ENCODE data around the gene ASIC2. TPM values are rescaled to one million over a fixed set of nuclear protein-coding genes. Genes with fewer than 3 reads are reported as not detected.

The ASIC2 gene
- total RNA-seq, 5 donors from 2014 or later (not counting 1 experiment from before 2014, with no cell fraction given), result not detected

DNA sequence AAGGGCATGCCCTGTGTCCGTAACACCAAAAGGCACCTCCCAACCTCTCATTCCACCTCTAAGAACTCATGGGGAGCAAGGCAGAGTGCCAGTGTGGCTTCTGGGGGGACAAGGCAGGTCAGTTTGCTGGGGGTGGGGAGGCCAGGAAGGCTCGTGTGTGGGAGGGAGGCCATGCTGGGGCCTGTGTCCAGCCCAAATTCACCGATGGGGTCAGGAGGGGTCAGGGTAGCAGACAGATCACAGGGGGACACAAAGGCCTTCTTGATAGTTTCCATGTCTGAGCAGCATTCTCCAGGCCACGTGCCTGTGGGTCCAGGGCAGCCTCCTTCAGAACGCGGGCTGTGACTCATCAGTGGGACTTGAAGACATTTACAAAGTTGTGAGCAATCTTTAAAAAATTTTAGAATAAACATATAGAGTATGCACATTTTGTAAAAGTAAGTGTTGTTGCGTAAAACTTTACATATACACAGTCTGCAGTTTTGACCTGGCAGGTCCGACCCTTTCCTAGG lies 280.5 kb downstream of the ASIC2 start:
- CTCF ChIA-PET, result interaction anchor here in 1 of 2 donors (0.7 kb wide), 1 partner anchor 1418 kb away, joined by 5 read pairs; no protein-coding TSS in a partner anchor
- 67% methylated on average over 2 of the region's 8 CpGs for WGBS (ENCODE audit: insufficient coverage)
- no peak for DNase-seq

DNA sequence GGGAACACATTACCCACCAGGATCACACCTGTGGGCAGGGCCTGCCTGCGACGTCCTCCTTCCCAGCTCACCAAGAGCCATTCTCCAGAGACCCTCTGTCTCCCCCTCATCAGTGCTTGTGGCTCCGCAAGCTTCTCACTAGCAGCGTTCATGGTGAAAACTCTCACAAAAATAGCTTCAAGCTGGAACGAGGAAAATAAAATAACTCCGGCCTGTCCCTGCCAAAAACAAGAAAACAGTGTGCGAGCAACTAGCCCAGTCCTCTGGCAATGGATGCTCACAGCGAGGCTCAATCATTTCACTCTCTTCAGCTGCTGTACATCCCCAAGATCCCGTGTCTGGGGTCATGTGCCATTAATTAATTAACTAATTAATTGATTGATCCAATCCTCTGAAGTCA lies 283.5 kb downstream of the ASIC2 start:
- no peaks in the 10 kb centered on the region for H3K9me3 Mint-ChIP-seq

More for the DNA sequence above, 280.5 kb downstream of the ASIC2 start:
- Histone ChIP-seq H3K4me3 (ENCODE audit: control insufficient read depth in 1 of 2, extremely low read depth in 1 of 2, low read length in 1 of 2) (no peak overlapping the region), H3K27ac (ENCODE audit: low read length) (no peak overlapping the region), H3K27me3 (replicated peaks in 1 of 2; ENCODE audit: control insufficient read depth in 2 of 2, extremely low read depth in 1 of 2, insufficient read depth in 2 of 2, low read length in 1 of 2) (peaks cover 0 to 25% of the 10 kb centered on the region in 2 experiments), H3K36me3 (ENCODE audit: control insufficient read depth in 2 of 2, extremely low read depth in 1 of 2, insufficient read depth in 1 of 2, low read length in 1 of 2) (no peaks in the 10 kb centered on the region), H3K4me1 (ENCODE audit: control insufficient read depth in 1 of 2, extremely low read depth in 1 of 2, insufficient read depth in 2 of 2, low read length in 2 of 2) (no peaks in the 10 kb centered on the region), H3K9me3 (no peaks in the 10 kb centered on the region)
- Mint-ChIP-seq H3K27ac (no peak overlapping the region), H3K27me3 (peaks cover 7 to 15% of the 10 kb centered on the region in 2 donors), H3K4me3 (no peak overlapping the region), H3K9me3 (no peaks in the 10 kb centered on the region), H3K36me3 (no peaks in the 10 kb centered on the region), H3K4me1 (no peaks in the 10 kb centered on the region)
- no peak for ATAC-seq (replicated peaks in 1 of 4)
- POLR2A ChIA-PET, result no interaction called here

GRCh38 chr17:33007186-33007585 lies 285.9 kb downstream of the ASIC2 start:
- no peak overlapping the region for H3K4me3 Mint-ChIP-seq
- Histone ChIP-seq H3K4me3 (ENCODE audit: control insufficient read depth in 1 of 2, extremely low read depth in 1 of 2, low read length in 1 of 2) (no peak overlapping the region), H3K4me1 (ENCODE audit: control insufficient read depth in 1 of 2, extremely low read depth in 1 of 2, insufficient read depth in 2 of 2, low read length in 2 of 2) (no peaks in the 10 kb centered on the region), H3K27ac (ENCODE audit: low read length) (no peak overlapping the region), H3K36me3 (ENCODE audit: control insufficient read depth in 2 of 2, extremely low read depth in 1 of 2, insufficient read depth in 1 of 2, low read length in 1 of 2) (no peaks in the 10 kb centered on the region), H3K27me3 (replicated peaks in 1 of 2; ENCODE audit: control insufficient read depth in 2 of 2, extremely low read depth in 1 of 2, insufficient read depth in 2 of 2, low read length in 1 of 2) (peaks cover 0 to 14% of the 10 kb centered on the region in 2 experiments), H3K9me3 (no peaks in the 10 kb centered on the region)
- H3K27ac Mint-ChIP-seq, result no peak overlapping the region
- ChIA-PET POLR2A (no interaction called here), CTCF (no interaction called here)
- H3K27me3 Mint-ChIP-seq, result peaks cover 8 to 16% of the 10 kb centered on the region in 2 donors
- no peaks in the 10 kb centered on the region for H3K36me3 Mint-ChIP-seq
- ATAC-seq (replicated peaks in 1 of 4), result no peak
- WGBS (ENCODE audit: insufficient coverage), result 72% methylated on average over 2 of the region's 7 CpGs
- DNase-seq, result no peak
- no peaks in the 10 kb centered on the region for H3K9me3 Mint-ChIP-seq
- H3K4me1 Mint-ChIP-seq, result no peaks in the 10 kb centered on the region

More for the DNA sequence above, 283.5 kb downstream of the ASIC2 start:
- POLR2A ChIA-PET, result no interaction called here
- Histone ChIP-seq H3K9me3 (no peaks in the 10 kb centered on the region), H3K4me1 (ENCODE audit: control insufficient read depth in 1 of 2, extremely low read depth in 1 of 2, insufficient read depth in 2 of 2, low read length in 2 of 2) (no peaks in the 10 kb centered on the region), H3K27ac (ENCODE audit: low read length) (no peak overlapping the region), H3K27me3 (replicated peaks in 1 of 2; ENCODE audit: control insufficient read depth in 2 of 2, extremely low read depth in 1 of 2, insufficient read depth in 2 of 2, low read length in 1 of 2) (peaks cover 0 to 25% of the 10 kb centered on the region in 2 experiments), H3K4me3 (ENCODE audit: control insufficient read depth in 1 of 2, extremely low read depth in 1 of 2, low read length in 1 of 2) (no peak overlapping the region), H3K36me3 (ENCODE audit: control insufficient read depth in 2 of 2, extremely low read depth in 1 of 2, insufficient read depth in 1 of 2, low read length in 1 of 2) (no peaks in the 10 kb centered on the region)
- H3K4me3 Mint-ChIP-seq, result no peak overlapping the region
- CTCF ChIA-PET, result interaction anchor here (0.6 to 1.2 kb wide), 2 partner anchors 11 to 1418 kb away, joined by 3 to 4 read pairs; no protein-coding TSS in a partner anchor
- no peak for DNase-seq
- H3K27me3 Mint-ChIP-seq, result peaks cover 8 to 15% of the 10 kb centered on the region in 2 donors
- H3K27ac Mint-ChIP-seq, result no peak overlapping the region
- no peaks in the 10 kb centered on the region for H3K4me1 Mint-ChIP-seq
- ATAC-seq (replicated peaks in 1 of 4), result no peak
- no peaks in the 10 kb centered on the region for H3K36me3 Mint-ChIP-seq
- WGBS (ENCODE audit: insufficient coverage), result 90% methylated on average over 5 of the region's 9 CpGs

- Mint-ChIP-seq H3K27me3 (peaks cover 19 to 21% of the 10 kb centered on the region in 2 donors), H3K4me3 (no peak overlapping the region), H3K4me1 (peaks cover 5 to 6% (median 5%) of the 10 kb centered on the region in 3 donors), H3K36me3 (no peaks in the 10 kb centered on the region), H3K9me3 (no peaks in the 10 kb centered on the region), H3K27ac (no peak overlapping the region)
- DNase-seq (no peak), ATAC-seq (replicated peaks in 1 of 4) (no peak)
- Histone ChIP-seq H3K9me3 (no peaks in the 10 kb centered on the region), H3K4me1 (ENCODE audit: control insufficient read depth in 1 of 2, extremely low read depth in 1 of 2, insufficient read depth in 2 of 2, low read length in 2 of 2) (peaks cover 0 to 6% of the 10 kb centered on the region in 2 experiments), H3K27me3 (replicated peaks in 1 of 2; ENCODE audit: control insufficient read depth in 2 of 2, extremely low read depth in 1 of 2, insufficient read depth in 2 of 2, low read length in 1 of 2) (peaks cover 0 to 28% of the 10 kb centered on the region in 2 experiments), H3K27ac (ENCODE audit: low read length) (no peak overlapping the region), H3K4me3 (ENCODE audit: control insufficient read depth in 1 of 2, extremely low read depth in 1 of 2, low read length in 1 of 2) (no peak overlapping the region), H3K36me3 (ENCODE audit: control insufficient read depth in 2 of 2, extremely low read depth in 1 of 2, insufficient read depth in 1 of 2, low read length in 1 of 2) (no peaks in the 10 kb centered on the region)
- CTCF ChIA-PET, result interaction anchor here in 1 of 2 donors (0.6 kb wide), 2 partner anchors 26 to 219 kb away, joined by 3 to 4 read pairs; no protein-coding TSS in a partner anchor
- WGBS (ENCODE audit: insufficient coverage), result 78% methylated on average over 3 of the region's 6 CpGs
- POLR2A ChIA-PET, result no interaction called here
These were observed 290.8 kb downstream of the ASIC2 start for GRCh38 chr17:33002246-33002645.

DNA sequence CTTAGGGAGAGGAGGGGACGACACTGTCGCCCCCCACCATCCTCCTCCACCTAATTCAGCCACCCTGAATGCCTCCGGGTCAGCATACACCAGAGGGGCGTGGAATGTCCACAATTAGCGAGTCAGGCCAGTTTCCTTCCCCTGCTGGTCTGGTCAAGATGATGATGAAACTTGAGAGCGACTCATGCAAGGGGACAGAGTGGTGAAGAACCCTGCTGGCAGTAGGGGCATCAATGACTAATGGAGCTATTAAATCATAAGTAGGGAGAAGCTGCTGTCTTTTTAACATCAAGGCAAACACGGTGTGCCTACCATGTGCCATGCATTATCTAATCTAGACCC lies 294.2 kb downstream of the ASIC2 start:
- Mint-ChIP-seq H3K9me3 (no peaks in the 10 kb centered on the region), H3K27ac (no peak overlapping the region), H3K36me3 (no peaks in the 10 kb centered on the region), H3K4me1 (peaks cover 5 to 6% (median 5%) of the 10 kb centered on the region in 3 donors), H3K27me3 (peaks cover 15 to 21% of the 10 kb centered on the region in 2 donors), H3K4me3 (no peak overlapping the region)
- H3K4me1 ChIP-seq (ENCODE audit: control insufficient read depth in 1 of 2, extremely low read depth in 1 of 2, insufficient read depth in 2 of 2, low read length in 2 of 2), result peaks cover 0 to 6% of the 10 kb centered on the region in 2 experiments
- no peak overlapping the region for H3K27ac ChIP-seq (ENCODE audit: low read length)
- ChIA-PET CTCF (interaction anchor here in 1 of 2 donors (0.9 to 1.2 kb wide), 3 partner anchors 11 to 216 kb away, joined by 3 to 5 read pairs (median 4); partner anchors contain the start of gene TMEM98), POLR2A (no interaction called here)
- ATAC-seq (replicated peaks in 1 of 4) (no peak), DNase-seq (no peak)
- H3K4me3 ChIP-seq (ENCODE audit: control insufficient read depth in 1 of 2, extremely low read depth in 1 of 2, low read length in 1 of 2), result no peak overlapping the region
- H3K36me3 ChIP-seq (ENCODE audit: control insufficient read depth in 2 of 2, extremely low read depth in 1 of 2, insufficient read depth in 1 of 2, low read length in 1 of 2), result no peaks in the 10 kb centered on the region
- no peaks in the 10 kb centered on the region for H3K9me3 ChIP-seq
- 24% methylated on average over 2 of the region's 7 CpGs for WGBS (ENCODE audit: insufficient coverage)
- peaks cover 0 to 35% of the 10 kb centered on the region in 2 experiments for H3K27me3 ChIP-seq (replicated peaks in 1 of 2; ENCODE audit: control insufficient read depth in 2 of 2, extremely low read depth in 1 of 2, insufficient read depth in 2 of 2, low read length in 1 of 2)

- ChIA-PET POLR2A (no interaction called here), CTCF (interaction anchor here in 1 of 2 donors (0.9 to 1.2 kb wide), 3 partner anchors 11 to 215 kb away, joined by 3 to 5 read pairs (median 4); partner anchors contain the start of gene TMEM98)
- H3K36me3 Mint-ChIP-seq, result no peaks in the 10 kb centered on the region
- Histone ChIP-seq H3K36me3 (ENCODE audit: control insufficient read depth in 2 of 2, extremely low read depth in 1 of 2, insufficient read depth in 1 of 2, low read length in 1 of 2) (no peaks in the 10 kb centered on the region), H3K27me3 (replicated peaks in 1 of 2; ENCODE audit: control insufficient read depth in 2 of 2, extremely low read depth in 1 of 2, insufficient read depth in 2 of 2, low read length in 1 of 2) (peaks cover 0 to 35% of the 10 kb centered on the region in 2 experiments), H3K27ac (ENCODE audit: low read length) (no peak overlapping the region), H3K9me3 (no peaks in the 10 kb centered on the region), H3K4me3 (ENCODE audit: control insufficient read depth in 1 of 2, extremely low read depth in 1 of 2, low read length in 1 of 2) (no peak overlapping the region), H3K4me1 (ENCODE audit: control insufficient read depth in 1 of 2, extremely low read depth in 1 of 2, insufficient read depth in 2 of 2, low read length in 2 of 2) (peaks cover 0 to 6% of the 10 kb centered on the region in 2 experiments)
- H3K4me3 Mint-ChIP-seq, result no peak overlapping the region
- ATAC-seq (replicated peaks in 1 of 4), result peak; percentile 49 to 73 (median 56)
- peak; percentile 18 to 76 (median 63) for DNase-seq
- H3K27me3 Mint-ChIP-seq, result peaks cover 15 to 21% of the 10 kb centered on the region in 2 donors
- WGBS (ENCODE audit: insufficient coverage), result 2% methylated on average over 14 of the region's 18 CpGs
- no peaks in the 10 kb centered on the region for H3K9me3 Mint-ChIP-seq
- peaks cover 5 to 6% (median 5%) of the 10 kb centered on the region in 3 donors for H3K4me1 Mint-ChIP-seq
- no peak overlapping the region for H3K27ac Mint-ChIP-seq
These were observed 294.8 kb downstream of the ASIC2 start for GRCh38 chr17:32998111-32998886.

Measured in T-cell (primary cell).